Lower leg skin (tissue), 4 donors: Measurements from ENCODE around the gene AP4E1. TPM values are rescaled to one million over a fixed set of nuclear protein-coding genes. Genes with fewer than 3 reads are reported as not detected.
"Not testable (repeated sequence)": the region's sequence is repeated elsewhere in the genome, so short reads cannot be mapped to it uniquely, and the experiment has no call there.

Experiments
- DNase-seq, 2 donors: peaks; one replicate each; pipeline ENCODE4 v3.0.0-alpha.2; 2019; ENCODE audit warnings: low spot score in 2 of 2
- H3K4me3 ChIP-seq: fragments of 200-600 bp; sonication (generic); 2 replicates; pipeline ENCODE4 v1.5.1; 2017; ENCODE audit warnings: mild to moderate bottlenecking, low read depth; ENCODE audit not compliant: poor library complexity, severe bottlenecking
- POLR2A ChIP-seq, 2 donors: fragments of 450-650 bp; IDR thresholded peaks; one replicate each; pipeline ENCODE4 v1.6.1; 2016 to 2017; ENCODE audit warnings: antibody characterized with exemption in 2 of 2, mild to moderate bottlenecking in 1 of 2, moderate library complexity in 1 of 2
- WGBS, 2 donors: methylation state at CpG; one replicate each; pipeline ENCODE4 v1.1.5; 2018; 5-methylcytosine and 5-hydroxymethylcytosine counted together
- intact Hi-C: fragments of 100-400 bp; cut with DNase I; formaldehyde crosslinking; loops from one replicate; pipeline ENCODE4 v1.15.0; 2023; ENCODE audit warnings: low total_unique reads
- total RNA-seq, 4 donors: library from RNA; depleted of rRNA; stranded (reverse); fragments of >200 nt; gene quantifications; one replicate each; pipeline ENCODE4 v1.1.0, GENCODE V29; 2016
- TF ChIP-seq, protein P1 (sequence below), 3 donors: fragments of 450-650 bp; IDR thresholded peaks; one replicate each; pipeline ENCODE4 v1.5.1; 2016; ENCODE audit warnings: antibody characterized with exemption in 3 of 3, mild to moderate bottlenecking in 3 of 3, moderate library complexity in 2 of 3

Gene AP4E1
- total RNA-seq, 4 donors from 2014 or later, result 13.6 to 18.2 (median 15.2) TPM

DNA sequence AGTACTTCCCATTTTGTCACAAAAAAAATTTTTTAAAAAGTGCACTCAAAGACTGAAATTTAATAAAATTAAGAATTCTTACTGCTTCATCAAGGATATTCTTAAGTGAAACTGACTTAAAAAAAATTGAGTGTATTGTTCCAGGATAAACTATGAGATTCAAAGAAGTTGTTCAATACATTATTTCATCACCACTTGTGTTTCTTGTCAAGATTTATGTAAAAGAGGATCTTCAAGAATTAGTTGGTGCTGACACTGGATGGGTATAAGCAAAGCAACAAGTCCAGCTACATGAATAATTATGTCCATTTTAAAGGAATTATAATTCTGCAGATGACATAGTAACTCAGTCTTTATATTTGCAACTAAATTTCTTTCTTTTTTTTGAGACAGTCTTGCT is 4.3 kb upstream of the AP4E1 start:
- H3K4me3 ChIP-seq, result no peak overlapping the region
- TF ChIP-seq, protein P1, sequence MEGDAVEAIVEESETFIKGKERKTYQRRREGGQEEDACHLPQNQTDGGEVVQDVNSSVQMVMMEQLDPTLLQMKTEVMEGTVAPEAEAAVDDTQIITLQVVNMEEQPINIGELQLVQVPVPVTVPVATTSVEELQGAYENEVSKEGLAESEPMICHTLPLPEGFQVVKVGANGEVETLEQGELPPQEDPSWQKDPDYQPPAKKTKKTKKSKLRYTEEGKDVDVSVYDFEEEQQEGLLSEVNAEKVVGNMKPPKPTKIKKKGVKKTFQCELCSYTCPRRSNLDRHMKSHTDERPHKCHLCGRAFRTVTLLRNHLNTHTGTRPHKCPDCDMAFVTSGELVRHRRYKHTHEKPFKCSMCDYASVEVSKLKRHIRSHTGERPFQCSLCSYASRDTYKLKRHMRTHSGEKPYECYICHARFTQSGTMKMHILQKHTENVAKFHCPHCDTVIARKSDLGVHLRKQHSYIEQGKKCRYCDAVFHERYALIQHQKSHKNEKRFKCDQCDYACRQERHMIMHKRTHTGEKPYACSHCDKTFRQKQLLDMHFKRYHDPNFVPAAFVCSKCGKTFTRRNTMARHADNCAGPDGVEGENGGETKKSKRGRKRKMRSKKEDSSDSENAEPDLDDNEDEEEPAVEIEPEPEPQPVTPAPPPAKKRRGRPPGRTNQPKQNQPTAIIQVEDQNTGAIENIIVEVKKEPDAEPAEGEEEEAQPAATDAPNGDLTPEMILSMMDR (IDR thresholded peaks at IDR 0.05), result no peak
- TF ChIP-seq POLR2A (IDR thresholded peaks at IDR 0.05), result no peak
- intact Hi-C loops, result no loop called here
- DNase-seq, result no peak

DNA sequence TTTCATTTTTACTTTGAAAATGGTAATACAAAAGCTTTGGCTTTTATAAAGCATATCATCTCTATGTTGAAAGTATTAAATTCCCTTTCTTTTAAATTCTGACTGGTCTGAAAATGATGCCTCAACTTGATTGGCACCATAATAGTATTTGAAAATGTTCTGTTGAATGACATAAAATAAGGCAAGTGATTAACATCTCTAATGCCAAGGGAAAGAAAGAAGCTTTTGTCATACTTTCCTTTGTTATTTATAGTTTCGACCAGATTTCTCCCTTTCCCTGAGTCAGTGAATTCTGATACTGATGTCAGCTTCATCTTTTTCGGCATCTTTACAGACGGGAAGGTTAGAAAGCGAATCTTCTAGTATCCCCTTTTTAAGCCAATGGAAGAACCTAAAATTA is 3.4 kb upstream of the AP4E1 start:
- no peak for DNase-seq
- 87 to 93% methylated on average over 4 of the region's 4 CpGs for WGBS, 2 donors
- intact Hi-C loops, result no loop called here
- TF ChIP-seq POLR2A (IDR thresholded peaks at IDR 0.05), result no peak
- TF ChIP-seq, protein P1 (IDR thresholded peaks at IDR 0.05), result no peak
- no peak overlapping the region for H3K4me3 ChIP-seq

DNA sequence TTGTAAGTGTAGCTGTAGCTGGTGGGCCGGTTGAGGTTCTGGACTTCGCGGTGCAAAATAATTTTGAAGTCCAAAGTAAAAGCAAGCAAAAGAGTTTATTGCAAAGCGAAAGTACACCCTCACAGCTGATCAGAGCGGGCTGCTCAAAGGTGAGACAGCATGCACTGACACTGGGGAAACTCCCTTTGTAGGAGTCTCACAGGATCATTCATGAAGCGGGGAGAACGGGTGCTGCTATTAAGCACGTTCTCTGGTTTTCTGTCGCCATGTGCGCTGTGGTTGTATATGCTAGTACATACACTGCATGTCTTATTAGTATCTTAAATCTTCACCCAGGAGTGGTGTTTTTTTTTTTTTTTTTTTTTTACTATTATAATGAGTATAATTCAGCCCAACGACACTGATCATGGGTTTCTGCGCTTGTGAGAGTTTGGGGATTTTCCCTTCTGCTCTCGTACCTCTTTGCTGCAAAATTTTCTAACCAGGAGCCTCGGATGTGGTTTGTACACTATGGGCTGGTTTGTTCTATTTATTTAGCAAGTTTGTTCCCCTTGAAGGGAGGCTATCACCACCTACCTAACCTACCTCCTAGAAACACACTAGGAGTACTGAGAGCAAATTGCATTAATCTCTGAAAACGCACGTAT is 1.4 kb upstream of the AP4E1 start:
- peak overlapping the region; percentile 77 for H3K4me3 ChIP-seq
- 35 to 48% methylated on average over 16 of the region's 16 CpGs for WGBS, 2 donors
- no peak for TF ChIP-seq POLR2A (IDR thresholded peaks at IDR 0.05)
- TF ChIP-seq, protein P1 (IDR thresholded peaks at IDR 0.05), result no peak
- intact Hi-C loops, result no loop called here
- no peak for DNase-seq

DNA sequence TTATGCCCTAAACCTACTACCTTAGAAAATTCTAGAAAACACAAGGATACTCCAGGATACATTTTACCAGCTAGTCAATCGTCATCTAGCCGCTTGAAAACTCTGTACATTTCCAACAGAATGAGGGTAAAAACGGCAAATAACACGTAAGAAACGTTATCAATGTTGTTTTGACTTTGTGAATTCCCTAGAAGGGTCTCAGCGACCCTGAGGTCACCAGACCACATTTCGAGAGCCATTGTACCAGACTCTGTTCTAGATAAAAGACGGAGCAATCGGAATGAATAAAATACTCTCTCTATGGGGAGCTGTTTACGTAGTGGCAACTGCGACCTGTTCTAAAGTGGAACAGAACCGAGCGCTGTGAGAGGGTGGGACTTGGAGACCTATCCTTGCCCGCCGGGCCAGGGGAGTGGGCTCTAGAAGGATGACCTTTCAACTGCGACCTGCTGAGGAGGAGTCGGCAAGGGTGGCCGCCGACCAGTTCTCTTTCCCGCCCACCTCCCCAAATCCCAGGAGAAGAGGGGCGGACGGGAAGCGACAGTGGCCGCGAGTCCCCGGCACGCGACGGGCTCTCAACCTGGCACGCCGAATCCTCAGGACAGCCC is 778 bp upstream of the AP4E1 start:
- WGBS, 2 donors, result 0 to 1% methylated on average over 25 to 31 of the region's 31 CpGs
- DNase-seq, result peak in 1 of 2 donors; percentile 56
- TF ChIP-seq, protein P1 (IDR thresholded peaks at IDR 0.05), result no peak
- no peak for TF ChIP-seq POLR2A (IDR thresholded peaks at IDR 0.05)
- peak overlapping the region; percentile 77 for H3K4me3 ChIP-seq
- intact Hi-C loops, result no loop called here

DNA sequence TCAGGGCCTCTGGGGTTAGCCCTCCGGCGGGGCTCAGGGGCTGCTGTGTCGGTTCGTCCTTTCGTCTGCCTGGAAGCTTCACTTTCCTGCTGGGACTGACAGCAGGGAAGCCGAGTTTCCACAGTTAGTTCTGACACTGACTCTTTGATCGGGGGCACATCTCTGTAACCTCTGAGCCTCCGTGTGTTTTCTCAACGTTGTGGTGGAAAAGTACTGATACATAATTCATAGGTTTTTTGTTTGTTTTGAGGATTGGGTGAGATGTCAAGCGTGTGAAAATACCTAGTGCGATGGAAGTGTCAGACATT is 481 bp downstream of the AP4E1 start:
- H3K4me3 ChIP-seq, result peak overlapping the region; percentile 77
- intact Hi-C loops, result no loop called here
- TF ChIP-seq, protein P1 (IDR thresholded peaks at IDR 0.05), result no peak
- no peak for TF ChIP-seq POLR2A (IDR thresholded peaks at IDR 0.05)
- no peak for DNase-seq
- WGBS, 2 donors, result 0 to 1% methylated on average over 10 to 11 of the region's 11 CpGs

DNA sequence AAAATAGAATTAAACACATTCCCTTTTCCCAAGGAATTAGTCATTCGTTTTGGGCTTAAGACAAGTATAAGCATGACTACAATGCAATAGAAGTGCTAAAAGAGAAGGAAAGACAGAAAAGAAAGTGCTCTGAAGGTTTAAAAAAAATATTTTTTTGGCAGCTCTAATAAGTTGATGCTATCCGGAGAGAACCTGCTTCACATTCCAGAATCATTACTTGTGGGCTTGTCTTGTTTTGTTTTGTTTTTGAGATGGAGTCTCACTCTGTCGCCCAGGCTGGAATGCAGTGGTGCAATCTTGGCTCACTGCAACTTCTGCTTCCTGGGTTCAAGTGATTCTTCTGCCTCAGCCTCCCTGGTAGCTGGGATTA is 1.9 kb downstream of the AP4E1 start:
- DNase-seq, intact Hi-C loops, H3K4me3 ChIP-seq: not testable (repeated sequence)
- WGBS, 2 donors, result 17 to 29% methylated on average over 3 of the region's 3 CpGs
